Measurements from ENCODE around the gene ARHGEF38.

ARHGEF38 gene

GRCh38 chr4:105544520-105545286 is 7.7 kb upstream of the ARHGEF38 start:
- TF ChIP-seq ZNF274 (IDR thresholded peaks at IDR 0.05; ENCODE audit: low read depth, low read length): no peak

DNA sequence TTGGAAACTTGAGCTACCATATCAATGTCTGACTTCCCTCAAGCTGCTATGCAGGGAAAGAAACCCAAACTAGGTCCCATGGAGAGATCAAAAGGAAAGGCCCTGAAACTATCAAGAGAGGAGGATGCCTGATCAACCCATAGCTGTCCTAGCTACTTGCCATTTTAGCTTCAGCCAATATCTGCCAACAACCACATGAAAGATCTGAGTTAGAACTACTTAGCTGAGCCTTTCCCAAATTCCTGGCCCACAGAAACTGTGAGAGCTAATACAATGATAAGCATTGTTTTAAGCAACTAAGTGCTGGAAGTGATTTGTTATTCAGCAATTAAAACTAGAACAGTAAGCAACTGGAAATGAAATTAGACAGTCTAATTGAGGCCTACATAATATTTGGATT is 6.3 kb upstream of the ARHGEF38 start:
- H3K4me3 ChIP-seq (ENCODE audit: low read length): no peak overlapping the region
- no peak for TF ChIP-seq ZNF274 (IDR thresholded peaks at IDR 0.05; ENCODE audit: low read depth, low read length)

More at GRCh38 chr4:105544520-105545286, 7.7 kb upstream of the ARHGEF38 start:
- H3K4me3 ChIP-seq (ENCODE audit: low read length): no peak overlapping the region

DNA sequence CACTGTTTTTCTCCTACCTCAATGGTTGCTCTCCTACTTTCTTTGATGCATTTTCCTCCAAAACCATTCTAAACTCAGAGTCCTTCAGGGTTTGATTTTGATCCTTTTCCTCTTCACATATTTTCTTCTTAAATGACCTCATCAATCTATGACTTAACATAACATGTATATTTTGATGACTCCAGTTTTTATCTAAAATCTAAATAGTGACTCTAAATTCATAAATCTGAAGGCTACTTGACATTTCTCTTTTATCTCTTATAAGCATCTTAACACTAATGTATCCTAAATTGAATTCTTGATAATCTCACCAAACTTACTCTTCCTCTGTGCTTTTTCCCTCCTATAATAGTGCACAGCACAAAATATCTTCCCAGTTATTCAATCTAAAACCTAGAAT is 4.7 kb upstream of the ARHGEF38 start:
- no peak for TF ChIP-seq ZNF274 (IDR thresholded peaks at IDR 0.05; ENCODE audit: low read depth, low read length)
- H3K4me3 ChIP-seq (ENCODE audit: low read length): no peak overlapping the region

GRCh38 chr4:105548483-105548882 is 3.9 kb upstream of the ARHGEF38 start:
- no peak overlapping the region for H3K4me3 ChIP-seq (ENCODE audit: low read length)
- no peak for TF ChIP-seq ZNF274 (IDR thresholded peaks at IDR 0.05; ENCODE audit: low read depth, low read length)

DNA sequence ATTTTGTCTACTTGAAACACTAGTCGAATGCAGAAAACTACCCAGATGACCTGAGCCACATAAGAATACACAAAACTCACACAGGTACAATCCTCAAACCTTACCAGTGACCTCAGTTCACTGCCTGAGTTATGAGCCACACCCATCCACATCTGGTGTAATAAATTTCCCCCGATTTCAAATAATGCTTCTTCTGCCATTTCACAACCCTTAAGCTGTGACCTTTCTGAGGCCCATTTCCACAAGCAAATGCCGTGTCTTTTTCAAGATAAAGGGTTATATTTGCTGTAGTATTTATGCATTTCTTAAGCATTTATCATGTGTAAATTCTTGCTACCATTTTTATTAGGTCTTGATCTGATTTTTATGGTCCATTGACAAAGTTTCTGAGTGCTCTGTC is 1.8 kb upstream of the ARHGEF38 start:
- H3K4me3 ChIP-seq (ENCODE audit: low read length): no peak overlapping the region
- TF ChIP-seq ZNF274 (IDR thresholded peaks at IDR 0.05; ENCODE audit: low read depth, low read length): no peak

- no peak for TF ChIP-seq ZNF274 (IDR thresholded peaks at IDR 0.05; ENCODE audit: low read depth, low read length)
- no peak overlapping the region for H3K4me3 ChIP-seq (ENCODE audit: low read length)
Measured at GRCh38 chr4:105555409-105555808, 3.0 kb downstream of the ARHGEF38 start.

DNA sequence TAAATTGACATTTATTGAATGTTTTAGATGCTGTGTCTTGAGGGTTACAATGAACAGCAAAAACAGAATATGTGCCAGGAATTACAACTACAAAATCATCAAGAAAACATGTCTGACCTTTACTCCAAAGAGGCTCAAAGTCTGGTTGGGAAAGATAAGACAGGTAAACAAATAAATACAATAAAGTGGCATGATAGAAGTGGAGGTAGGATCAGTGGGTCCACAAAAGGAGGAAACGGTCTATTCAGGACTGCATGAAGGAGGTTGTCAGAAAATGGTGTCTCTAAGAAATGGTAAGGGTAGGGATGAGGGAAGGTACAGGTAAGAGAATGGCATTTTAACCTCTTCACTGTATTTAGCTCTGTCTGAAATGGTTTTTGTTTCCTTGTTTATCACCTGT is 3.8 kb downstream of the ARHGEF38 start:
- TF ChIP-seq ZNF274 (IDR thresholded peaks at IDR 0.05; ENCODE audit: low read depth, low read length): no peak
- no peak overlapping the region for H3K4me3 ChIP-seq (ENCODE audit: low read length)

DNA sequence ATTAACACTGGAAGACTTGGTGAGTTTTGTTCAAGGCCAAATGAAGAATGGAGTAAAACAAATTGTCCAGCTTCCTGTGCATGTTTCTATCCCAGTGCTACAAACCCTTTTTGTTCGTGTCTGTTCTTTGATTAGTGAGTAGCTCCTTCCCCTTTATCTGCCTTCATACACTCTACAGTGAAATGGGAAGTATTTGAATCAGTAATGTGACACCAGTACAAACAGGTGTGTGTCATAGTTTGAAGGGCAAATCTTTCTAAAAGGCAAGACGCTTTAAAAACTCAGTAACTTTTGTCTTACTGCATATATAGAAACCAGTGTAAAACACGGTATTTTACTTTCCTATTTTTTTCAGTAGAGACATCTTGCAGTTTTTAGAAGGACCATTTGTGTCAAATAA is 5.9 kb downstream of the ARHGEF38 start:
- no peak for TF ChIP-seq ZNF274 (IDR thresholded peaks at IDR 0.05; ENCODE audit: low read depth, low read length)
- H3K4me3 ChIP-seq (ENCODE audit: low read length): no peak overlapping the region

- TF ChIP-seq ZNF274 (IDR thresholded peaks at IDR 0.05; ENCODE audit: low read depth, low read length): no peak
- H3K4me3 ChIP-seq (ENCODE audit: low read length): no peak overlapping the region
Measured at GRCh38 chr4:105560421-105560848, 8.0 kb downstream of the ARHGEF38 start.

GRCh38 chr4:105563352-105563751 is 10.9 kb downstream of the ARHGEF38 start:
- no peak for TF ChIP-seq ZNF274 (IDR thresholded peaks at IDR 0.05; ENCODE audit: low read depth, low read length)
- H3K4me3 ChIP-seq (ENCODE audit: low read length): no peak overlapping the region

GRCh38 chr4:105568584-105568983 is 16.2 kb downstream of the ARHGEF38 start:
- H3K4me3 ChIP-seq (ENCODE audit: low read length): no peak overlapping the region
- no peak for TF ChIP-seq ZNF274 (IDR thresholded peaks at IDR 0.05; ENCODE audit: low read depth, low read length)

DNA sequence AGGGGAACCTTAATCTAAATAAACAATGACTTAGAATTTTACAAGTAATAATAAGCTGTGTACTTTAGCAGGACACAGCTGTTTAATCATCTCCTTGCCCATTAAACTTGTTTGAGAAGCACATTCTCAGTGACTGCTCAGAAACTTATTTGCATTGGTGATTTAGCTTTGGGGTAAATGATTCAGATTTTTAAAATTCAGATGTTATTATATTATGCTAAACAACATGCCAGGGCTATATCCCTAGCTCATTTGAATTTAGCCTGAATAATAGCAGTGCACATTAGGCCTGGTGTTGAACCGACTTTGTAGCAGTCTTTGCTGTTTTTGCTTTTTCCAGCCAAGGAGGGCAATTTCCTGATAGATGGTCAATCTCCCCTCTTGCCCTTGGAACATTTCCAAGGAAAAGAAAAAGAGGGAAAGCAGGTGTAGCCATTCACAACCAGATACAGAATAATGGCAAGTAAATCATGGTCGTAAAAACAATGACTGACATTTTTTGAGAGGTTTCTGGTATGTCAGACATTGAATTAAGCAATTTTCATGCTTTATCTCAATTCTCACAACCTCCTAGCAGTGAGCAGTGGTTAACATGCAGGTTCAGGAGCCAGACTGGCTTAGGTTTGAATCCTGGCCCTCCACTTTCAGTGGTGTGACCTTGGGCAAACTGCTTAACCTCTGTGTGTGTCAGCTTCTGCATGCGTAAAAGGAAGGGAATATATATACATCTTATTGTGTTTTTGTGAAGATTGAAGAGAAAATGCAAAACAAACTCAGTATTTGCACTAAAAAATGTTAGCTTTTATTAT is 16.8 kb downstream of the ARHGEF38 start:
- no peak for TF ChIP-seq ZNF274 (IDR thresholded peaks at IDR 0.05; ENCODE audit: low read depth, low read length)
- H3K4me3 ChIP-seq (ENCODE audit: low read length): no peak overlapping the region

GRCh38 chr4:105569866-105570236 is 17.4 kb downstream of the ARHGEF38 start:
- no peak for TF ChIP-seq ZNF274 (IDR thresholded peaks at IDR 0.05; ENCODE audit: low read depth, low read length)
- no peak overlapping the region for H3K4me3 ChIP-seq (ENCODE audit: low read length)

DNA sequence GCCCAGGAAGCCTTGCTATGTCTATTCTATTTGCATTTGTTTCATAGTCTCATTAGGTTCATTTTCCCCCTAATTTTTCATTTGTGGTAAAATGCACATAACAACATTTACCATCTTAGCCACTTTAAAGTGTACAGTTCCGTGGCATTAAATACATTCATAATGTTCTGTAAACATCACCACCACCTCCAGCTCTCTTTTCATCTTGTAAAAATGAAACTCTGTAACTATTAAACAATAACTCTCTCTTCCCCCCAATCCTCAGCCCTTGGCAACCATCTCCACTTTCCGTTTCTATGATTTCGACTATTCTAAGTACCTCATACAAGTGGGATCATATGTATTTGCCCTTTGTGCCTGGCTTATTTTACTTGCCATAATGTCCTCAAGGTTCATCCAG is 19.9 kb downstream of the ARHGEF38 start:
- no peak overlapping the region for H3K4me3 ChIP-seq (ENCODE audit: low read length)
- no peak for TF ChIP-seq ZNF274 (IDR thresholded peaks at IDR 0.05; ENCODE audit: low read depth, low read length)
